GM20000 (cell line): ENCODE measurements around the gene PSEN2.
A peak's percentile ranks its signal among the peaks of the same experiment; 100 is the strongest.

Experiments
- DNase-seq: peaks from one replicate; pipeline ENCODE4 v3.0.0; 2012; ENCODE audit warnings: low spot score
- TF ChIP-seq, protein P1 (sequence below): IDR thresholded peaks from 2 replicates; pipeline ENCODE4 v1.5.1; 2012; ENCODE audit warnings: mild to moderate bottlenecking, control low read depth; ENCODE audit errors: extremely low read depth, missing control alignments

The PSEN2 gene

DNA sequence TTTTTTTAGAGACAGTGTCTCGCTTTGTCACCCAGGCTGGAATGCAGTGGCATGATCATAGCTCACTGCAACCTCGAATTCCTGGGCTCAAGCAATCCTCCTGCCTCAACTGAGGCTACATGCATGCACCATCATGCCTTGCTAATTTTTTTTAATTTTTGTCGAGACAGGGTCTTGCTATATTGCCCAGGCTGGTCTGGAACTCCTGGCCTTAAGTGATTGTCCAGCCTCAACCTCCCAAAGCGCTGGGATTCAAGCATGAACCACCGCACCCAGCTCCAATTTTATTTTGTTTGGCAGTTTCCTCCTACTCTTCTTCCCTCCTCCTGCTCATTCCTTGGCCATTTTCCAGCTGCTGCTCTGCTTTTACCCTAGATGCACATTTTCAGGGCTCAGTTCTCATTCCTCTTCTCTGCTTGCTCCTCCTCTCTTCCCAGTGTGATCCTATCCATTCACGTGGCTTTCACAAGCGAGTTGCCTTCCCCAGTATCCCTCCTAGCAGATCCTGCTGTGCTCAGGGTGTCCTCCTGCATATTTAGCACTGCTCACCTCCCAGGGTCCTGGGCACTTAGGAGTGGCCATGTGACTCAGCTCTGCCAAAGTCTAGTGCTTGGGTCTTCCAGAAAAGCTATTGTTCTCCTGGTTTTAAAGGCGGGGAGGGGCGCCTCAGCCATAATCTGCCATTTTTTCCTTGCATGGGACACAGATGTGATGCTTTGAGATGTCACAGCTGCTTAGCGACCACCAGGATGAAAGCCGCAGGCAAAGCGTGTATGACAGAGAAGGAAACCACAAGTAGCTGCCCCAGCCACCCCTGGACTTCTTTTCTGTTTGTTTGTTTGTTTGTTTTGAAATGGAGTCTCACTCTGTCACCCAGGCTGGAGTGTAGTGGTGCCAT, 33.7 kb downstream of the PSEN2 start:
- TF ChIP-seq, protein P1, sequence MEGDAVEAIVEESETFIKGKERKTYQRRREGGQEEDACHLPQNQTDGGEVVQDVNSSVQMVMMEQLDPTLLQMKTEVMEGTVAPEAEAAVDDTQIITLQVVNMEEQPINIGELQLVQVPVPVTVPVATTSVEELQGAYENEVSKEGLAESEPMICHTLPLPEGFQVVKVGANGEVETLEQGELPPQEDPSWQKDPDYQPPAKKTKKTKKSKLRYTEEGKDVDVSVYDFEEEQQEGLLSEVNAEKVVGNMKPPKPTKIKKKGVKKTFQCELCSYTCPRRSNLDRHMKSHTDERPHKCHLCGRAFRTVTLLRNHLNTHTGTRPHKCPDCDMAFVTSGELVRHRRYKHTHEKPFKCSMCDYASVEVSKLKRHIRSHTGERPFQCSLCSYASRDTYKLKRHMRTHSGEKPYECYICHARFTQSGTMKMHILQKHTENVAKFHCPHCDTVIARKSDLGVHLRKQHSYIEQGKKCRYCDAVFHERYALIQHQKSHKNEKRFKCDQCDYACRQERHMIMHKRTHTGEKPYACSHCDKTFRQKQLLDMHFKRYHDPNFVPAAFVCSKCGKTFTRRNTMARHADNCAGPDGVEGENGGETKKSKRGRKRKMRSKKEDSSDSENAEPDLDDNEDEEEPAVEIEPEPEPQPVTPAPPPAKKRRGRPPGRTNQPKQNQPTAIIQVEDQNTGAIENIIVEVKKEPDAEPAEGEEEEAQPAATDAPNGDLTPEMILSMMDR: no peak
- DNase-seq: no peak

DNA sequence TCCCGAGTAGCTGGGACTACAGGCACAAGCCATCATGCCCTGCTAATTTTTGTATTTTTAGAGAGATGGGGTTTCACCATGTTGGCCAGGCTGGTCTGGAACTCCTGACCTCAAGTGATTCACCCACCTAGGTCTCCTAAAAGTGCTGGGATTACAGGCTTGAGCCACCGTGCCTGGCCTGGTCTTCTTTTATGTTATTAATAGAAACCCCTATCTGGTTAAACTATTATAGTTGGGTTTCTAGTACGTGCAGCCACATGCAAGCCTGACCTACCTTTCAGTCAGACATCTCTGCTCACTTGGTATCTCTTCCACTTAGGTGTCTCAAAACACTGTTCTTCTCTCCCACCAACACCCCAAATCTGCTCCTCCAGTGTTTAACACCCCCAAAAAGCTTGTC, 34.4 kb downstream of the PSEN2 start:
- TF ChIP-seq, protein P1: no peak
- no peak for DNase-seq

- no peak for DNase-seq
- TF ChIP-seq, protein P1: no peak
Measured at GRCh38 chr1:226908419-226908818, 38.0 kb downstream of the PSEN2 start.

GRCh38 chr1:226908913-226909312, 38.5 kb downstream of the PSEN2 start:
- TF ChIP-seq, protein P1: no peak
- DNase-seq: no peak

- TF ChIP-seq, protein P1: peak; percentile 78
- peak; percentile 73 for DNase-seq
Measured at GRCh38 chr1:226912587-226913176, 42.3 kb downstream of the PSEN2 start.

- TF ChIP-seq, protein P1: no peak
- DNase-seq: no peak
Measured at GRCh38 chr1:226915672-226915995, 45.2 kb downstream of the PSEN2 start.

- no peak for DNase-seq
- TF ChIP-seq, protein P1: no peak
Measured at GRCh38 chr1:226916497-226916896, 46.1 kb downstream of the PSEN2 start.
